G401 (cell line): ENCODE measurements around the gene AGO1. TPM values are rescaled to one million over a fixed set of nuclear protein-coding genes. Genes with fewer than 3 reads are reported as not detected.

Experiments used
- DNase-seq: peaks from one replicate; pipeline ENCODE4 v3.0.0-alpha.2; 2015; ENCODE audit warnings: low spot score
- in situ Hi-C: cut with HindIII; loops from 2 replicates; pipeline ENCODE4 v1.10.0; 2016; ENCODE audit warnings: low sequenced_read_pairs, mixed read lengths
- total RNA-seq: library from RNA; depleted of rRNA; stranded (reverse); fragments of >200 nt; shearing (Covaris generic); gene quantifications from 2 replicates; pipeline ENCODE4 v1.2.3, GENCODE V29; 2014; rRNA removed

The AGO1 gene
- 6.7 and 11.2 TPM in 2 replicates for total RNA-seq

DNA sequence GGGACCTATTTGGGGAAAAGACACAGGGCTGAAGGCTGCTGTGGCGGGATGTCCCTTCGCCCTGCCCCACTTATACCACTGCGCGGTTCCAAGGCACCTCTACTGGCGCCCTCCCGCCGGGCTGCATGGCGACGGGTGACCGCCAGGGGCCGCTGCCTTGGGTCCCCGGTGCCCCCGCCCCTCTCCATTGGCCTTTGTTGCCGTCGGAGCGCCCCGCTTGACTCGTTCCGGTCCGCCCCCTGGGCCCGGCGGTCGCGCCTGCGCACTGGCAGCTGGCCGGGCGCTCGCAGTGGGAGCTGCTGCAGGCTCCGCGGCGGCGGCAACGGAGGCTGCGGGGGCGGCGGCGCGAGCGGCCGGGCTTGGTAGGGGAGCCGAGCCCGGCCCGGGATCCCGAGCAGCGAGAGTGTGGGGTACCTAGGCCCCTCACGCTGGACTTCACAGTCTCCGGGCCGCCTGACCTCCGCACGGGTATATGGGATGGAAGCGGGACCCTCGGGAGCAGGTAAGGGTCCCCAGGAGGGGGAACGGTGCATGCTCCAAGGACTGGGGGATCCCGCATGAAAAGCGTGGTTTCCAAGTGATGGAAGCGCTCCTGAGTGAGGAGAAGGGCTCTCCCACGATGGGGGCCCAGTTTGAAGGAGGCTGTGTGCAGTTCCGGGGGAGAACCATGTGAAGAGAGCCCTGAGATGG is at the start of gene AGO1:
Gene AGO1, plus strand, starts transcription at position 265 of the 690 bp plus-strand sequence. Its CDS starts 213 bp downstream, at position 478.
- DNase-seq, result peak; percentile 91
- in situ Hi-C loops, result no loop called here

DNA sequence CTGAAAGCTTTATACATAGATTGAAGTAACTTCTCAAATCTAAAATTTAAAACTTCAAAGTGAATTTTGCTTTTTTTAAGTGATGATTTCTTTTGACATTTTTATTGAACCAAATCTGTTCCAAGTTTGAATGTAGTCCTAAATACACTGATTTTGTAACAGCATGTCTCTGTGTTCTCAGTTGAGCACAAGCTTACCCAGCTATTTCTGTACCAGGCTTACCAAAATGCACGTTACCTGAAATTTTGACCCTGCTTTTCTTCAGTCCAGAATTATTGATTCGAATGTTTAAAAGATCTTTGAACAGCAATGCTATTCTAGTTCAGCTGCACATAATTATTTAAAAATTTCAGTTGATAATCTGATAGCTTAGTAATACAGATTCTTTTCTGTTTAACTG is 49.6 kb upstream of the AGO1 start:
- no peak for DNase-seq
- in situ Hi-C loops, result no loop called here

DNA sequence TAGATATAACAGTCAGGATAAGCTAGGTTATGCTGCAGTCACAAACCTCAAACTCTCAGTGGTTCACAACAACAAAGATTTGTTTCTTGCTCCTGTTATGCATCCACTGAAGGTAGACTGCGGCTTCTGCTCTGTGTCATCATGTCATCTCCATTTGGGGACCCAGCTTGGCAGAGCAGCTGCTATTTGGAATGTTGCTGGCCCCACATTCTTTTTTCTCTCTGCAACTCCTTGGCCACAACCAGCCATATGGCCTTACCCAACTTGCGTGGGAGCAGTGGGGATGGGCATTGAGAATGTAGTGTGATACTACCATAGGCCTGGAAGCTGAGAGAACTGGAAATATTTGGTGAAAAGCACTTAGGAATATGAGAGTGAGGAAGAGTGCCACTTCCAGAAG is 48.8 kb upstream of the AGO1 start:
- no peak for DNase-seq
- in situ Hi-C loops, result no loop called here

DNA sequence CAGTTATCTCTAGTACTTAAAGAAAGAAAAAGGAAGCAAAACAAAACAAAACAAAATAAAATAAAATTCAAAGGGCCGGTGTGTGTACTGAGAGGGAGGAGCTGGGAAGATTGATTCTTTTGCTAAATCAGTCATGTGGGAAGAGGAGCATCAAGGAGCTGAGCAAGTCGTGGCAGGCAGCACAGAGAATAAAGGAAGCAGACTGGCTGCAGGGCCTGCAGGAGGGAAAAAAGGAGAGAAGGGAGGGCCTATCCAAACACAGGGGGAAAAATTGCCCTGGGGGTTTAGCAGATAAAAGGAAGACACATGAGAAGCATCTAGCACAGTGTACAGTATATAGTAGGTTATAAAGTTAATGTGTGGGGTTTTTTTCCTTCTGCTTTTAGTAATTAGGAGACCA is 47.6 kb upstream of the AGO1 start:
- no peak for DNase-seq

DNA sequence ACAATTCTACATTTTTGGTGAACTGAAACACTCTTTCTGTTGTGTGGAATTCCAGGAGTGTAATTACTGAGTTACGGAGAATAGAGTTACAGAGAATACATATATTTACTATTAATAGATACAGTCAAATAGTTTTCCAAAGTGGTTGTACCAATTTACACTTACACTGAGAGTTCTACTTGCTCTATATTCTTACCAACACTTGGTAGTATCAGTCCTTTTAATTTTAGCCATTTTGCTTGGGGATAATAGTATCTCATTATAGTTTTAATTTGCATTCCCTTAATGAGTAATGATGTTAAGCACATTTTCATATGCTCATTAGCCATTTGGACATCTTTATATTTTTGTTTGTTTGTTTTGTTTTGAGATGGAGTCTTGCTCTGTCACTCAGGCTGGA is 46.3 kb upstream of the AGO1 start:
- in situ Hi-C loops, result no loop called here
- DNase-seq, result no peak

More for the DNA sequence above, 47.6 kb upstream of the AGO1 start:
- in situ Hi-C loops, result no loop called here

DNA sequence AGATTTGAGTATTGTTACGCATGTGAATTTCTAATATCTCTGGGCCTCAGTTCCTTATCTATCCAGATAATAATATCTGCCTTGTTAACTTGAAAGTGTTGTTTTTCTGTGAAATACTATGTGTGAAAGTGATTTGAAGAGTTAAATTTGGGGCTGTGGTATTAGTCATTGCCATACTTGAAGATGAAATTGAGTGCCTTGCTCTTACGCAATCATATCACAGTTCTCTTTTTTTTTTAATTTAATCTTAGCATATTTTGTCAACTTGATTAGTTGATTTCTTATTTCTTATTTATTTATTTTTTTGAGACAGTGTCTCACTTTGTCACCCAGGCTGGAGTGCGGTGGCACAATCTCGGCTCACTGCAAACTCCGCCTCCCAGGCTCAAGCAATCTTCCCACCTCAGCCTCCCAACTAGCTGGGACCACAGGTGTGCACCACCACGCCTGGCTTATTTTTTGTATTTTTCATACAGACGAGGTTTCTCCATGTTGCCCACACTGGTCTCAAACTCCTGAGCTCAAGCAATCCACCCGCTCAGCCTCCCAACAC is 44.2 kb upstream of the AGO1 start:
- DNase-seq, result no peak
- in situ Hi-C loops, result no loop called here

DNA sequence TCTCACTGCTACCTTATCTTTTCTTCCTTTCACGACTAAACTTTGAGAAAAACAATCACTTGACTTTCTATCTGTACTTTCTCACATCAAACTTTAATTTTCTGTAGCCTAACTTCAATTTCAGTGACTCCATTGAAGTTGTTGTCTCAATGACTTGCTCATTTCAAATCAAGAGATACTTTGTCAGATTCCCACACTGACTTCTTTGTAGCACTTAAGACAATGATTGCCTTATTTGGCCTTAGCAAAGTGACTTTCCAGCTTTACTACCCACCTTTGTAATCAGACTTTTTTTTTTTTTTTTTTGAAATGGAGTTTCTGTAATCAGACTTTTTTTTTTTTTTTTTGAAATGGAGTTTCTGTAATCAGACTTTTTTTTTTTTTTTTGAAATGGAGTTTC is 38.2 kb upstream of the AGO1 start:
- in situ Hi-C loops, result no loop called here
- DNase-seq, result no peak

DNA sequence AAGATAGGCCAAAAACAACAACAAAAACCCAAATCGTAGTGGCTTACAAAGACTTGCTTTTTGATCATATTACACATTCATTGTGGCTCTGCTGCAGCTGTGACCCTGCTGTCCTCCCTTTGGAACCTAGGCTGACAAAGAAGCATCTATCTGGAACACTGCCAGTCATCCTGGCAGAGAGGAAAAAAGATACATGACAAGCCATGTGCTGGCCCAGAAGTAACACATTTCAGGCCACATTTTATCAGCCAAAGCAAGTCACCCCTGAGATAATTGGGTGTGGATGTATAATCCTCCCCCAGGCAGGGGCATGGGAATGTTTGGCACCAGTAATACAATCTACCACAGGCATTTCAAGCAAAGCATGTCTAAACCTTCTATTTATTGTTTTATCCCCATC is 37.2 kb upstream of the AGO1 start:
- no peak for DNase-seq
- in situ Hi-C loops, result no loop called here

DNA sequence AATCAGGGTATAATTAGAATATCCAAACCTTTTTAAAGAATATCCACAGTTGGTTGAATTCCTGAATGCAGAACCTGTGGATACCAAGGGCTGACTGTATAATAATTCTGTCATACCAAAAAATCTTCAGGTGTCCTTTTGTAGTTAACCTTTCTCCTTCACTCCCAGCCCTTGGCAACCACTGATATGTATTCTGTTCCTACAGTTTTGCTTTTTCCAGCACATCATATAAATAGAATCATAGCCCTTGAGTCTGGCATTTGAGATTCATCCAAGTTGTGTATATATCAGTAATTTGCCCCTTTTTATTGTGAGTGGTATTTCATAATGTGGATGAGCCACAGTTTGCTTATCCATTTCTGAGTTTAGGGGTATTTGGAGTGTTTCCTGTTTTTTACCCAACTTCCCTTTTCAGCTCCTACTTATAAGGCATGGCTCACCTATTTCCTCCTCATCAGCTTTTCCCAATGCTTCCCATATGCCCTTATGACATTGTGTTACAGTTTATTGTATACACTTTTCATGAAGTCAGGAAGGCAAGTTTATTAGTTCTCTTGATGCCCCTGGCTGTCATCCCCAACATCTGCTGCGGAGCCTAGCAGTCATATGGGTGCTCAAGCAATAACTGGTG is 35.0 kb upstream of the AGO1 start:
- DNase-seq, result no peak

DNA sequence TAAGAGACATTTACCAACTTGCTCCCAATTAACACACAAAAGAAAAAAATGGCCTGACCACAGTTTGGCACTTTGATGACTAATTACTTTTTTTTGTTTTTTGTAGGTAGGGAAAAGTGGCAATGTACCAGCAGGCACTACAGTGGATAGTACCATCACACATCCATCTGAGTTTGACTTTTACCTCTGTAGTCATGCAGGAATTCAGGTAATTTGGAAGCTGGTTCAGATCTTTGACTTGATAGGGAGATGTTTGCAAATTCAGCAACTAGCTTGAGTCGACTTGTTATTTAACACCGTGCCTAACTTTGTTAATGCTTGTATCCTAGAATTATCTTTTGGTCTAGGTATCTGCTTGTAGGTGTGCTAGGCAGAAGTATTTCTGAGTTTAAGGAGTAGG is 33.0 kb upstream of the AGO1 start:
- no peak for DNase-seq
- in situ Hi-C loops, result no loop called here

More for the DNA sequence above, 35.0 kb upstream of the AGO1 start:
- in situ Hi-C loops, result no loop called here

DNA sequence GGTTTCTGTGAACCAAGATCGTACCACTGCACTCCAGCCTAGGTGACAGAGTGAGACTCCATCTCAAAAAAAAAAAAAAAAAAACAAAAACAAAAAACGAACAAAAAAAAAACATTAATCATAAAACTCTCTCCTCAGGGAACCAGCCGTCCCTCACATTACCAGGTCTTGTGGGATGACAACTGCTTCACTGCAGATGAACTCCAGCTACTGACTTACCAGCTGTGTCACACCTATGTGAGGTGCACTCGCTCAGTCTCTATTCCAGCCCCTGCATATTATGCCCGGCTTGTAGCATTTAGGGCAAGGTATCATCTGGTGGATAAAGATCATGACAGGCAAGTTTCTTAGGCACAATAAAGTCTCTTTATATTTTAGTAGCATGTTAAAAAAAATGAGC is 32.3 kb upstream of the AGO1 start:
- in situ Hi-C loops, result no loop called here

DNA sequence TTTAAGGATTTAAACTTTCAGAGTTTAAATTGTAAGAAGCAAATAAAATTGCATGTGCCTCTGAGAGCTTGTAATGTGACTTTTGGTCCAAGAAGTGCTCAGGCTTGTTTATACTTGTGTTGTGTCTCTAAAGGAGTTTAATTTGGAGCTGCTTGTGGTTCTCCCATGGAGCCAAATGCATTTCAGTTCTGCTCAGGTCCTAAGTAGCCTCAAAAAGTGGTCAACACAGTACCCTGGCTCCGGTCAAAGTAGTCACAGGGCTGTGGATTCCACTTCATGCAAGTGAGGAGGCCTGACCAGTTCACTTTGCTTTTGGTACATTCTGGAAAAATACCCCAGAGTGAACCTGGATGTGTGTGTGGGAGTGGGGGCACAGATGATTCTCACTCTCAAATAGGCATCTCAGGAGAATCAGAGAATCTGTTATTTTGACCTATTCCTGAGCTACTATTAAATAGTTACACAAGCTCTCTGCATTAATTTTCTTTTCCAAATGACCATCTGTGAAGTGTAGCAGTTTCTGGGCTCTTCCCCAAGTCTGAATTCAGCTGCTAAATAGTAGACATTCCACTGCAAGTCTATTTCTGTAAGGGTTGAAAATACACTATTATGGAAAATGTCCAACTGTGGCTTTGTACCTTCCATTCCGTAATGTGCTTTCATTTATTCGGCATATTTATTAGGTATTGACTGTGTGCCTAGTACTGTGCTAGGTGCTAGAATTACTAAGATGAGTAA is 31.7 kb upstream of the AGO1 start:
- in situ Hi-C loops, result no loop called here
- peak; percentile 90 for DNase-seq

More for the DNA sequence above, 32.3 kb upstream of the AGO1 start:
- DNase-seq, result no peak

DNA sequence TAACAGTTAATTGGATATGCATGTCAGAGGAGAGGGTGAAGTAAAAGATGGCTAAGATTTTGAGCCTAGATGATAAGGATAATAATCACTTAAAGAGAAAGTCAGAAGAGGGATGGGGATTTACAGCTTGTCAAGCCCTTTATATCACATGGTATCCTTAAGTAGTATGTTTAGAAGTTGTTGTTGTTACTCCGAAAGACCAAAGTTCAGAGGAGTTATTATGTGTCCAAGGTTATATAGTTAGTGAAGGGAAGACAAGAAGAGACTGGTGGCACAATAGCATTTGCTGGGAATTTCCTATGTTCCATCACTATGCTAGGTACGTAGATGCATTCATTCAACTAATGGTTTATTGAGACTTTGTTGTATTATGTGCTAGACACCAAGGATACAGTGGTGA is 30.8 kb upstream of the AGO1 start:
- no peak for DNase-seq
- in situ Hi-C loops, result no loop called here

DNA sequence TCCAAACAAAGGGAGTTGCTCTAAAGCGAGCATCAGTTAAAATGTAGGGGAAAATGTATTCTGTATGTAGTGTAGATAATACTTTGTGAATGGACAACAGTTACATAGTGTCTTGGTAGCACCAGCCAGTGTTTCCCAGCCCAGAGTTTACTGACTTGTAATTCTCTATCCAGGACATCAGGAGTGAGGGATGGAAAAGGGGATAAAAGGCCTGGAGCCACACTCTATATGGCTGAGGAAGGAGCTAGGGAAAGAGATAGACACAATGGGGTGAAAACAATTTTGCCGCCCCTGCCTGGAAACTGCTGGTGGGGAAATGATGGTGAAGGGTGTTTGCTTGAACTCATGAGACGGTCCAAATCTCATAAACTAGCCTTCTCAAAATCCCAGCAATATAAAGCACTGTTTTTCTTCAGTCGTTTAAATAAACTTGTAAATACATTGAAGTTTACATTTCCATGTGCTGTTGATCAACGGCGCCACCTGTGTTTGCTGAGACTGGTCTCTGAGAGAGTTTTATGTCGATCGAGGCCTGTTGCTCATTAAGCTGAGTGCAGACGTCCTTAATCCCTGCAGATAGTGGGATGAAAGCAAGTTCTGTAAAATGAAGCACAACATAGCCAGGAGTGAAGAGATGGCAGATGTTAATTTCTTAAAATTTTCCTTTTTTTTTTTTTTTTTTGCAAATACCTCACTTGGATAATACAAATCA is 27.9 kb upstream of the AGO1 start:
- in situ Hi-C loops, result no loop called here
- no peak for DNase-seq

DNA sequence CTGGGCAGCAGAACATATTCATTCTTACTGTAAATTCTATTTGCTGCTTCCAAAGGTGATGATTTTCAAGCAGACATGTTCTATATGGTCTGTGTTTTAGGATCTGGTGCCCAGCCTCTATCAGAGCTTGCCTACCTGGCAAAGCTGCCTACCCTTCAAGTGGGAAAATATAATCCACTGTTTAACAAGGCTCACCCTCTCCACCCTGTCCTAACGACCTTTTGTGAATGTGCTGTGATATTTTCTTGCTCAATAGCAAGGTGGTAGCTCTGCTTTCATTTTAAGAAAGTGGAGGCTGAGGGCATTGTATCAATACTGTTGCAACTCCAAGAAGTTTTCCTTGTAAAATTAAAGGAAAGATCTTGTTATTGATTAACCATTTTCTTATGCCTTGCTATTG is 26.0 kb upstream of the AGO1 start:
- in situ Hi-C loops, result no loop called here
- no peak for DNase-seq

DNA sequence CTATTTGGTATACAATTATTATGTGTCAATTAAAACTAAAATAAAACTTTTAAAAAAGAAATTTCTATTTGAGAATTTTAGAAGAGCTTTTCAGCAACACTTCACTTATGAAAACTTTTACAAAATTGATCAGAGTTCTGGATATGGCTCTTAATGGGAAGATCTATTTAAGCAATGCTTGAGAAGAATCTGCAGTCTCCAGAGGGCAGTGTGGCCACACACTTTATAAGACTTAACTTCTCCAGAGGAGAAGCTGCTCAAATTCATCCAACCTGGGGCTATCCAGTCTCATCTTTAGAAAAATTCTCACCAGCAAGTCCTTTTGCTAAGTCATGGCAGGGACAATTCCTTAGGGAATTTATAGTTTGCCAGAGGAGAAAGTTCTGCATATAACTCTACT is 25.2 kb upstream of the AGO1 start:
- in situ Hi-C loops, result no loop called here
- peak; percentile 11 for DNase-seq

DNA sequence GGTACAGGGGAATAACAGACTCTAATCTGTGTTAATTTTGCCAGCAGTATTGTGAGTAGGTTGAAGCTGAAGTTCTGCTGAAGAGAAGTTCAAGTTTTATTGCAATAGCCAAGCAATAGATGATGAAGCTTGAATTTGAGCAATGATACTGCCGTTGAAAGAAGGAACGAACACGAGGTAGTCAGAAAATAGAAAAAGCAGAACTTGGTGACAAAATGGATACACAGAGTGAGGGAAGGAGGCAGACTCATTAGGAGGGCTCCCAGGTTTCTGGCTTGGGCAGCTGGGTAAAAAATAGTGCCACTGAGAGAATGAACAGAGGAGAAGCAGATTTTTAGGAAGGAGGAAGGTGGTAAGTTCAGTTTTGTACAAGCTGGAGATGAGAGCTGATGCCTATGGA is 22.3 kb upstream of the AGO1 start:
- DNase-seq, result no peak

DNA sequence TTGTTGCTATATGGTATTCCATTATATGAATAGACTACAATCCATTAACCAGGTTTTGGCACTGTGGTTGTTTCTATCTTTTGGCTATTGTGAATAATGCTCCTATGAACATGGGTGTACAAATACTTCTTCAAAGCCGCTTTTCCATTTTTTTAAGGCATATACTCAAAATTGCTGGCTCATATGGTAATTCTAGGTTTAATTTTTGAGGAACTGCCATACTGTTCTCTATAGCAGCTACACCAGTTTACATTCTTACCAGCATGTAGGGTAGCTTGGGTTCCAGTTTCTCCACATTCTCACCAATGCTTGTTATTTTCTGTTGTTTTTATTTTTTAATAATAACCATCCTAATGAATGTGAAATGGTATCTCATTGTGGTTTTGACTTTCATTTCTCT is 19.9 kb upstream of the AGO1 start:
- DNase-seq, result no peak
- in situ Hi-C loops, result no loop called here

More for the DNA sequence above, 22.3 kb upstream of the AGO1 start:
- in situ Hi-C loops, result no loop called here

DNA sequence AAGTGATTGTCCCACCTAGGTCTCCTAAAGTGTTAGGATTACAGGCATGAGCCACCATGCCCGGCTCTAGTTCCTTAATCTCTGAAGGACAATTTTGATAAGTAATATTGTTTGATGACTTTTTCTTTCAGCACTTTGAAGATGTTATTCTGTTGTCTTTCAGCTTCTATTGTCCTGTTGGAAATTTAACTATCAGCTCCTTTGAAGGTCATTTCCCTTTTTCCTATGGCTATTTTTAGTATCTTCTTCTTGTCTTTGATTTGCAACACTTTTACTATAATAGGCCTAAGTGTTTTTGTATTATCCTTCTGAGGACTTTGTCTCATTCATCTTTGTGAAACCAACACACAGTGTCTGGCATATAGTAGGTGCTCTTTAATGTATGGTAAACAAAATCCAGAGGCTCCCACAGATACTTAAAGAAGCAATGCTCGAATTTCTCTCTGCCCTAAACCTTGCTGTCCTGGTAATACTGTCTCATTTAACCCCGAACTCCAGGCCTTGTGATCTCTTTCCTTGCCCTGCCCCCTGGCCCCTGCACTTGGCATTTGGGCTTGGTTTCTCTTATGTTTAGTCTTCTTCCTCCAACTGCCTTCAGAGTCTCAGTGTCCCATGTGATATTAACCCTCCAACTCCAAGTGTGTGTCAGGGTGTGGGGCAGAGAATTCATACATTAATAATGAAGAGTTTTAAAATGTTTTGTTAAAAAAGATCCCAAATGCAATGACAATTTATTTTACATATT is 19.0 kb upstream of the AGO1 start:
- no peak for DNase-seq
- in situ Hi-C loops, result no loop called here
